NCI-H1436 (cell line): ENCODE results near the gene DLD.
"Not testable (repeated sequence)": the region's sequence is repeated elsewhere in the genome, so short reads cannot be mapped to it uniquely, and the experiment has no call there.

ENCODE experiments used
- DNase-seq: peaks from one replicate; lab custom pipeline; 2025; lab: John Stamatoyannopoulos, UW

The DLD gene

DNA sequence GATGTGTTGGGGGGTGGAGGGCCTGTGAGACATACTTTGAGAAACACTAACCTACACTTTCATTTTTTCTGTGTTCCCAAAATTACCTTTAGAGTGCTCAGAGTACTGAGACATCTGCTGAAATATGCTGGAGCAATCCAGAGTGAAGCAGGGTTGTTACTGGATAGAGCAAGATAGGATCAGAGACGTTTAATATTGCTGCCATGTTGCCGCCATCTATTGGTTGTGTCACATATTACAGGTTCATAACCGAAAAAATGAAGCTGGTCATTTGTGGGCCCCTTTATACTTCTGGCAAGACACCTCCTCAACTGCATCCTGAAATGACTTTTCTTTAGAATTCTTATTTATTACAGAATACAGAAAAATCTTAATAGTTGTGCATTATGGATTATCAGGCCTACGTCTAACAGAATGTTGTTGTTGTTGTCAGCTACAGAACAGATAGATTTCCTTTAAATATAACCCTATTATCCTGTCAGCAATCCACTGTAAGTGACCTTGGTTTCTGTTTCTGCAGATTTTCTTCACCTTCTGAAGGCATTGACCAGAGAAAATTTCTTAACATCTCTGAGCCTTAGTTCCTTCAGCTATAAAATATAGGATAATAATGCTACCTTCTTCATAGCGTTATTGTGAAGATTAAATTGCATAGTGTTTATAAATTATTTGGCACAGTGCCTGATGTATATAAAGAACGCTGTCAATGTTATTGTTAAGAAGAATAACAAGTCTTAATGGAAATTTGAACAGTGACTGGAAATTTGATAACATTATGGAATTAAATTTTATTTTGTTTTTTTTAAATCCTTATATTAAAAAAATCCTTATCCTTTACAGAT is 16.2 kb upstream of the DLD start:
- peak; percentile 43 for DNase-seq

DNA sequence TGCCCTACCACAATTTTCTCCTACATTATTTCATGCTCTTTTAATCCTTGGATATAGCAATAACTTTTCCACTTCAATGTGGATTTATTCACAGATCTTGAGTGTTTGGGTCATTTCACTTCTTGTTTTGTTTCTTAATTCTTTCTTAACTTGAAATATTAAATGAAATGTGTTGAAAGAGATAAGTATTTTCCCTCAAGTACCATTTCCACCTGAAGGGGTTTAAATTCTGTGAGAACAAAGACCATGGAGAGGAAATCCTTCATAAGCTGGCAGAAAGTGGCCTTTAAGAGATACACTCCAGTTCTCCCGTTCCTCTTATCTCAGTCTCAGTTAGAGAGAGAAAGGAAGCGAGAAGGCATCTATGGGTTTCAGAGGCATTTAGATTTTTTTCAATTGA is 14.1 kb upstream of the DLD start:
- no peak for DNase-seq

DNA sequence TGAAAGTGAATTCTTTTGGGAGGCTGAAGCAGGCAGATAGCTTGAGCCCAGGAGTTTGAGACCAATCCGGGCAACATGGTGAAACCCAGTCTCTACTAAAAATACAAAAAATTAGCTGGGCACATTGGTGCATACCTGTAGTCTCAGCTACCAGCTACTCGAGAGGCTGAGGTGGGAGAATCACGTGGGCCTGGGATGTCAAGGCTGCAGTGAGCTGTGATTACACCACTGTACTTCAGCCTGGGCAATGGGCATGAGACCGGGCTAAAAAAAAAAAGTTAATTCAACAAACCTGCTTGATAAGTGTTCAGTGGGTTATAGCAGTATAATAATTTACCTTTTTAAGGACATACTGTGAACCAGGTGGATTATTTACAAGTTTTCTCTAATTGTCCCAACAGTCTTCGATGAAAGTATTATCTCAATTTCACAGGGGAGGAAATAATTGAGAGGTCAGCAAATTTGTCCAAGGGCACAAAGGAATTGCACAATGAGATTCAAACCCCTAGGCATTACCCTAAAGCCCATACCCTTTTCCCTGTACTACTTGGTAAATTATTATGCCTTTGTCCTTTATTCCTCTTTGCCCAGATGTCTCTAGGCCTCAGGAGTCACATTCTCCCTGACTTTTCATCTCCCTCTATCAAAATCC is 13.1 kb upstream of the DLD start:
- no peak for DNase-seq

- DNase-seq, result no peak
Observed at GRCh38 chr7:107878636-107879035, 12.3 kb upstream of the DLD start.

DNA sequence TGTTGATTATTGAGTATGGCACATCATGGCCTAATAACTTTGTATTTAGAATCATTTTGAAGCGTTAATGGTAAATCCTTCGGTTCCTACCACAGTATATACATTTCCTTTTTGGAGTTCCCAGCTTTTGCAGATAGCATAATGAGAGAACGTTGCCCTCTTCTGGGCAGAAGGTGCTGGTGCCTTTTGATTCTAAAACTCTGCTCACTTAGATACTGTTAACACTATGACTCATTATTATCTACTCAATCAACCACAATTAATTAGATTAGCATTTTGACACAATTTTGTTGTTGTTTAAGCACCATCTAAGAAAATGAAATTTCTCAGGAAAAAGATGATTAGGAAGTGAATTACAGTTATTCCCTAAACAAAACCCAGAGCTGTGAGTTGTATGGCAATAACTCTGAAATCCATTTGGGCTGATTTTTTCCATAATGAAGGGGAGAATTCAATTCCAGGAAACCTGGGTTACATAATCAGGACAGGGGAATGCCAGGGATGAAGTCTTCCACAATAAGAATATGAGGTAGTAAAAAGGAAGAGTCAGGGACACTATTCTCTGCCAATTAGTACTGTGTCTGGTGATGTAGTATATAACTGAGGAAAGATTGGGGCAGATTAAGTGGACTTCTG is 11.5 kb upstream of the DLD start:
- DNase-seq, result peak; percentile 34

GRCh38 chr7:107882766-107883165 is 8.2 kb upstream of the DLD start:
- DNase-seq, result no peak

DNA sequence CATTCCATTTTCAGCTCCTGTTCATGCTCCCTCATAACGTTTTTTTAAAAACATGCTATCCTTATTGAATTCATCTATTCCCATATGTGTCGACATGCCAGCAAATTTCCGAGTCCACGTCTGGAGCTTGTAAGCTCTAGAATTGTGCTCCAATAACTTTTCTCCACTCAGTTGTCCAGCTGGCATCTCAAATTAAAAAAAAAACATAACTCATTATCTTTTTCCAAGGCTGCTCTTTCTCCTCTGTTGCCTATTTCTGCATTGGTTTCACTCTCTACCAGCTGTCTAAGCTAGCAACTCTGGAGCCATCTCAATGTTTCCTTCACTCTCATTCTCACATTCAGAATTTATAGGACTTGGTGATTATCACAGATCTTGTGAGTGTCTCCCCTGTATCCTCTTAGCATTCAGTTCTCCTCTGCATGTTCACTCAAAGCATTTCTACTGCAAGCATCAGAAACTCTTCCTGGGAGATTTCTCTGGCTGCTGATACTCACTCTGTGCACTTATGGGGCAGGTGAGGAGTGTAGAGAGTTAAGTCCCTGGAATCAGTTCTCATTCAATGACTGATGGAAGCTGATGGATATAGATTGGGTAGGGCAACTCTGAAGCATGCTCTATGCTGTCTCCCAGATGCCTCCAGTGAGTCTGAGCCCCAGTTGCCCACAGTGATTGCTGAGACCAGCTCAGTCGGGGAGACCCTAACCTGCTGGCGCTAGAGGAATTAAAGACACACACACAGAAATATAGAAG is 6.7 kb upstream of the DLD start:
- DNase-seq, result no peak

GRCh38 chr7:107887827-107888226 is 3.2 kb upstream of the DLD start:
- DNase-seq, result not testable (repeated sequence)

DNA sequence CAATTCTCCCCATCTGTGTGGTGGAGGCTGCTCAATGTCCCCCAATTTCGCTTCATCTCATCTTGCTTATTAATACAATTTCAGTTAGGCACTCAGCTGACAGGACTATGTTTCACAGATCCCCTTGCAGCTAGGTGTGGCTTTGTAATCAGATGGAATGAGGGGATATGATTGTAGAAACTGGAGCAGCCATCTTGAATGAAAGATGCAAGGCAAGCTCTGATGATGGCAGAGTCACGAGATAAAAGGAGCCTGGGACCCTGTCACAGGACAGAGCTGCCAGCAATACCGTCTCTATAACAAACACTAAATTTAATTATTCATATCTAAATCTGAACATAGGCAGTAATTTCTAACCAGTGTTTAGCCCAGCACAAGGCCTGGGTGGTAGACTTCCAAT is 991 bp upstream of the DLD start:
- no peak for DNase-seq

- no peak for DNase-seq
Observed at GRCh38 chr7:107890493-107890961, 456 bp upstream of the DLD start.

DNA sequence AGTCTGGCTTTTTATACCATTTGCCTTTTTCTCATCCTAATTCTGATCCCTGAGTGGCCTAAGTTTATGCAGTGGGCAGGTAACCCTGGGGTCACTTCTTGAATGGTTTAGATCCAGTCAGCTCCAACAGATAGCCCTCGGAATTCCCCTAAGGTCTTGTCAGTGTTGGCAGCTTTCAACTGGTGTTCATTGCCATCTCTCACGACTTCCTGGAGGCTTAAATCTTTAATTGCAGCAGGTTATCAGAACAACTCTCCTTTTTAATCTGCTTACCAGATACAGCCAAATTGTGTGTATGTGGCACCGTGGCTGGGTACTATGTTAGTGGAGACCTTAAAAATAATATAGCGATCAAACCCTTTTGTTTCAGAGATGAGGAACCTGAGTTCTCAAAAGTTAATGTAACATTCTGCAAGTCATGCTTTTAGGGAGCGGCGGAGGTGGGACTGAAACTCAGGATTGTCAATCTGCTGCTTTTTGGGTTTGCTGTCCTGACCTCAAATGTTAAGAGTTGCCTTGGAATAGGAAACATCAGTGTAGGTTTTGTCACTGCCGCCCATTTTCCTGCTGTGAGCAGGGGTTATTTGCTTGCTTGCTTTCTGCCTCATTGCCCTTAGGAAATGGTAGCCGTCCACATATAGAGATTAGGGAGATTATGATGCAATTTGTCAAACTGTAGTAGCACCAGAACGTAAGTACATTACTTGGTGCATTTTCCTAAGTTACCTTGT is 818 bp downstream of the DLD start:
- DNase-seq, result no peak

- DNase-seq, result not testable (repeated sequence)
Observed at GRCh38 chr7:107892367-107892741, 1.4 kb downstream of the DLD start.

GRCh38 chr7:107898997-107899594 is 8.1 kb downstream of the DLD start:
- no peak for DNase-seq

- DNase-seq, result no peak
Observed at GRCh38 chr7:107900496-107901015, 9.6 kb downstream of the DLD start.

- DNase-seq, result no peak
Observed at GRCh38 chr7:107902381-107902780, 11.4 kb downstream of the DLD start.

- DNase-seq, result no peak
Observed at GRCh38 chr7:107907790-107908189, 16.8 kb downstream of the DLD start.

DNA sequence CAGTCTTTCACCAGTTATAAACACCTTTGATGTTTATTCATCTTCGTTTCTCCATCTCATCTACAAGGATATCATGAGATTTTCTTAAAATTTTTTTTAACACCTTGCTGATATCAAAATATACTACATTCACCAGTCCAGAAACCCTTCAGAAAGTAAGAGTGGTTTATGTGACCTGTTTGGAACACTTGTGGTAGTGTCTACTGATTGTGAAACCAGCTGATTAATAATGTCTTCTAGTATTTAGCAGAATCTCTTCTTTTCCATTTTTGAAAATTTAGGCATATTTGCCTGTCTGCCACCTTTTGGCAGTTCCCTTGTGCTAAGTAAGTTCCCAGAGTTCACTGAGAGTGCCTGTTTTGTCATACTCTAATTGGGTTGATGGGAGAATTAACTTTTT is 18.5 kb downstream of the DLD start:
- DNase-seq, result no peak

- DNase-seq, result no peak
Observed at GRCh38 chr7:107911981-107912380, 21.0 kb downstream of the DLD start.

- no peak for DNase-seq
Observed at GRCh38 chr7:107913851-107914250, 22.9 kb downstream of the DLD start.

GRCh38 chr7:107914831-107915230 is 23.8 kb downstream of the DLD start:
- no peak for DNase-seq

DNA sequence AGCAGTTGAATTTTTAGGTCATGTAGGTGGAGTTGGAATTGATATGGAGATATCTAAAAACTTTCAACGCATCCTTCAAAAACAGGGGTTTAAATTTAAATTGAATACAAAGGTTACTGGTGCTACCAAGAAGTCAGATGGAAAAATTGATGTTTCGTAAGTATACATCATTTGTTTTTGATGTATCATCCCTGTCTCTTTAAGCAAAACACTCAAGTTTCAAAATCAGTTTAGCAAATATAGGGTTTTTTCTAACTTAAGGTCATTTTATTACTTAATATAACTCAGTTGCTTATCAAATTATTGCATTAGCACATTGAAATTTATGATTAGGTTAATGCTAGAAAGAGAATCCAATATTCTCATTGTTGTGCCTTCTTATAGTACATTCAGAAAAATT is 24.6 kb downstream of the DLD start:
- no peak for DNase-seq
